Endothelial cell of umbilical vein (primary cell): ENCODE measurements around the gene SLTM. TPM values are rescaled to one million over a fixed set of nuclear protein-coding genes. Genes with fewer than 3 reads are reported as not detected.
"Not testable (repeated sequence)": the region's sequence is repeated elsewhere in the genome, so short reads cannot be mapped to it uniquely, and the experiment has no call there.

Experiments used
- BruUV-seq: library from RNA; stranded (reverse); fragments of 400-500 nt; replicated peaks from 2 replicates; lab custom pipeline; 2021; lab: Mats Ljungman, UMichigan
- CTCF ChIA-PET: fragments of 300-600, 350-600 bp; sonication (Branson Sonifier 250); formaldehyde crosslinking; loops from one replicate; lab custom pipeline; 2021; ENCODE audit warnings: antibody characterized with exemption, inconsistent platforms; lab: Charles Lee
- POLR2A ChIA-PET: fragments of 300-600, 350-600 bp; sonication (Branson Sonifier 250); formaldehyde crosslinking; loops from one replicate; lab custom pipeline; 2021; ENCODE audit warnings: antibody characterized with exemption, inconsistent platforms; lab: Charles Lee
- DNase-seq: peaks from one replicate; pipeline ENCODE4 v3.0.0-alpha.2; 2011; ENCODE audit warnings: low read depth, low spot score
- FAIRE-seq: peaks from 2 replicates; lab custom pipeline; 2011; peaks lifted over from hg19 to GRCh38; lab: Jason Lieb, UNC
- H2AFZ ChIP-seq: 2 replicates; pipeline ENCODE4 v1.6.0; 2012; ENCODE audit warnings: low read depth, low read length, control low read depth, inconsistent platforms
- H3K27ac ChIP-seq: 2 replicates; pipeline ENCODE4 v1.5.1; 2011; ENCODE audit warnings: low read depth, mild to moderate bottlenecking, control low read depth, low read length, moderate library complexity; ENCODE audit not compliant: insufficient read depth
- H3K27me3 ChIP-seq, 2 experiments: 2 replicates each; pipeline versions ENCODE4 v1.6.0 to v1.6.1; 2011; ENCODE audit warnings: low read length in 2 of 2, mixed read lengths in 1 of 2; ENCODE audit not compliant: control insufficient read depth in 2 of 2, insufficient read depth in 2 of 2
- H3K36me3 ChIP-seq, 2 experiments: 2 replicates in 1 of 2; 3 replicates in 1 of 2; pipeline ENCODE4 v1.5.1; 2011; ENCODE audit warnings: low read length in 2 of 2, mild to moderate bottlenecking in 1 of 2, moderate library complexity in 1 of 2; ENCODE audit not compliant: control insufficient read depth in 2 of 2, insufficient read depth in 2 of 2; ENCODE audit errors: extremely low read depth in 1 of 2
- H3K4me1 ChIP-seq: 3 replicates; pipeline ENCODE4 v1.5.1; 2011; ENCODE audit warnings: mild to moderate bottlenecking, low read length; ENCODE audit not compliant: control insufficient read depth, insufficient read depth; ENCODE audit errors: extremely low read depth
- H3K4me2 ChIP-seq: 2 replicates; pipeline ENCODE4 v1.6.1; 2011; ENCODE audit warnings: low read length, control low read depth, mixed read lengths; ENCODE audit not compliant: insufficient read depth
- H3K4me3 ChIP-seq, 3 experiments: fragments of 200-600 bp in 1 of 3; sonication (generic), shearing (Covaris generic) in 1 of 3; replicated peaks in 1 of 3; 2 replicates each; pipeline ENCODE4 v1.5.1; 2011 to 2016; ENCODE audit warnings: control low read depth in 3 of 3, low read length in 3 of 3, mild to moderate bottlenecking in 2 of 3, inconsistent platforms in 1 of 3, low read depth in 1 of 3, moderate library complexity in 1 of 3; ENCODE audit not compliant: insufficient read depth in 1 of 3
- H3K79me2 ChIP-seq: 2 replicates; pipeline ENCODE4 v1.6.0; 2012; ENCODE audit warnings: low read length, inconsistent platforms; ENCODE audit not compliant: control insufficient read depth, insufficient read depth
- H3K9ac ChIP-seq: replicated peaks from 2 replicates; pipeline ENCODE3; 2011; ENCODE audit warnings: low read length, control low read depth; ENCODE audit not compliant: insufficient read depth; ENCODE audit errors: extremely low read depth
- H3K9me1 ChIP-seq: replicated peaks from 3 replicates; pipeline ENCODE4 v1.6.0; 2011; ENCODE audit warnings: mild to moderate bottlenecking, low read length; ENCODE audit not compliant: control insufficient read depth, insufficient read depth; ENCODE audit errors: extremely low read depth
- H3K9me3 ChIP-seq: replicated peaks from 2 replicates; pipeline ENCODE4 v1.5.1; 2012; ENCODE audit warnings: low read length, inconsistent platforms; ENCODE audit not compliant: control insufficient read depth, insufficient read depth
- H4K20me1 ChIP-seq: replicated peaks from 2 replicates; pipeline ENCODE3; 2011; ENCODE audit warnings: mild to moderate bottlenecking, low read length; ENCODE audit not compliant: control insufficient read depth, insufficient read depth; ENCODE audit errors: extremely low read depth
- FOS ChIP-seq: IDR thresholded peaks from 2 replicates; pipeline ENCODE4 v1.6.1; 2011; ENCODE audit warnings: mild to moderate bottlenecking, low read length, moderate library complexity, borderline replicate concordance; ENCODE audit not compliant: insufficient read depth
- MAX ChIP-seq: IDR thresholded peaks from 2 replicates; pipeline ENCODE4 v1.6.1; 2011; ENCODE audit not compliant: insufficient read depth, insufficient read length
- dilution Hi-C: fragments of 300-500 bp; cut with MboI; formaldehyde crosslinking; loops from one replicate; pipeline ENCODE4 v1.15.0; 2019; ENCODE audit warnings: low sequenced_read_pairs; ENCODE audit not compliant: extremely low pct_ligation_motif_present
- intact Hi-C: fragments of 100-400 bp; cut with micrococcal nuclease; formaldehyde crosslinking; loops from one replicate; pipeline ENCODE4 v1.10.0; 2022
- polyA plus RNA-seq, 4 experiments: library from polyadenylated mRNA; depleted of rRNA in 3 of 4; stranded (reverse) in 3 of 4; unstranded in 1 of 4; fragments of >200 nt; gene quantifications; 2 replicates each; pipeline versions ENCODE4 v1.2.1 to v1.2.3, GENCODE V29; 2011 to 2012; ENCODE audit warnings: missing spikeins in 1 of 4
- total RNA-seq: library from RNA; stranded (reverse); gene quantifications from 2 replicates; pipeline ENCODE4 v1.2.3, GENCODE V29; 2021

Gene SLTM
- total and polyA plus RNA-seq, 2 donors (not counting 3 experiments of a cell fraction or from before 2014, with no cell fraction given): 28.1 to 93.0 TPM

GRCh38 chr15:58947179-58947578 is 13.7 kb upstream of the SLTM start:
- TF ChIP-seq MAX: no peak
- TF ChIP-seq FOS: peak; percentile 38
- FAIRE-seq (no peak), DNase-seq (no peak)
- intact Hi-C loops (no loop called here), dilution Hi-C loops (no loop called here)
- no peaks in the 10 kb centered on the region for H3K9me3 ChIP-seq
- H3K36me3 ChIP-seq: no peaks in the 10 kb centered on the region
- CTCF ChIA-PET: no interaction called here
- H3K79me2 ChIP-seq: no peaks in the 10 kb centered on the region
- H3K4me3 ChIP-seq: no peak overlapping the region
- no peaks in the 10 kb centered on the region for H4K20me1 ChIP-seq
- H3K9ac ChIP-seq: no peak overlapping the region
- no peaks in the 10 kb centered on the region for H3K9me1 ChIP-seq
- no peak overlapping the region for H2AFZ ChIP-seq
- POLR2A ChIA-PET: no interaction called here
- peaks cover 7% of the 10 kb centered on the region for H3K4me1 ChIP-seq
- no peak overlapping the region for H3K27ac ChIP-seq
- no peaks in the 10 kb centered on the region for H3K27me3 ChIP-seq
- BruUV-seq: no TSS peak
- no peak overlapping the region for H3K4me2 ChIP-seq

- dilution Hi-C loops, BruUV-seq, H3K9me3 ChIP-seq, H3K36me3 ChIP-seq, FAIRE-seq, POLR2A ChIA-PET, H3K4me3 ChIP-seq, H3K9ac ChIP-seq, intact Hi-C loops, H3K27me3 ChIP-seq, H3K9me1 ChIP-seq, DNase-seq, H3K4me2 ChIP-seq, H4K20me1 ChIP-seq: not testable (repeated sequence)
- Histone ChIP-seq H3K79me2 (peaks cover 31% of the 10 kb centered on the region), H3K27ac (peak overlapping the region; percentile 93), H2AFZ (peak overlapping the region; percentile 68), H3K4me1 (peaks cover 19% of the 10 kb centered on the region)
- CTCF ChIA-PET: interaction anchor here (0.8 to 1.8 kb wide), 3 partner anchors 9 to 79 kb away, joined by 3 to 4 read pairs (median 3); no protein-coding TSS in a partner anchor
These were observed 1.5 kb upstream of the SLTM start for GRCh38 chr15:58934974-58935373.
